Left forelimb (tissue), 1 donor: Measurements from ENCODE around the gene PDHX.
"Not testable (repeated sequence)": the region's sequence is repeated elsewhere in the genome, so short reads cannot be mapped to it uniquely, and the experiment has no call there.

ENCODE experiments used
- DNase-seq: peaks from one replicate; pipeline ENCODE4 v3.0.0-alpha.2; 2018; ENCODE audit warnings: low spot score

PDHX gene

GRCh38 chr11:34911676-34912075 is 4.7 kb upstream of the PDHX start:
- no peak for DNase-seq

DNA sequence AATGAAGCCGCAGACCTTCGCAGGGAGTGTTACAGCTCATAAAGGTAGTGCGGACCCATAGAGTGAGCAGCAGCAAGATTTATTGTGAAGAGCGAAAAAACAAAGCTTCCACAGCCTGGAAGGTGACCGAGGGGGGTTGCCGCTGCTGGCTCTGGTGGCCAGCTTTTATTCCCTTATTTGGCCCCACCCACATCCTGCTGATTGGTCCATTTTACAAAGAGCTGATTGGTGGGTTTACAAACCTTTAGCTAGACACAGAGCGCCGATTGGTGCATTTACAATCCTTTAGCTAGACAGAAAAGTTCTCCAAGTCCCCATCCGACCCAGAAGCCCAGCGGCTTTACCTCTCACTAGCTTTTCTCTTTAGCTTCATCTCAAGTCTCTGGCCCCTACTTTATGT is 2.9 kb upstream of the PDHX start:
- DNase-seq = not testable (repeated sequence)

DNA sequence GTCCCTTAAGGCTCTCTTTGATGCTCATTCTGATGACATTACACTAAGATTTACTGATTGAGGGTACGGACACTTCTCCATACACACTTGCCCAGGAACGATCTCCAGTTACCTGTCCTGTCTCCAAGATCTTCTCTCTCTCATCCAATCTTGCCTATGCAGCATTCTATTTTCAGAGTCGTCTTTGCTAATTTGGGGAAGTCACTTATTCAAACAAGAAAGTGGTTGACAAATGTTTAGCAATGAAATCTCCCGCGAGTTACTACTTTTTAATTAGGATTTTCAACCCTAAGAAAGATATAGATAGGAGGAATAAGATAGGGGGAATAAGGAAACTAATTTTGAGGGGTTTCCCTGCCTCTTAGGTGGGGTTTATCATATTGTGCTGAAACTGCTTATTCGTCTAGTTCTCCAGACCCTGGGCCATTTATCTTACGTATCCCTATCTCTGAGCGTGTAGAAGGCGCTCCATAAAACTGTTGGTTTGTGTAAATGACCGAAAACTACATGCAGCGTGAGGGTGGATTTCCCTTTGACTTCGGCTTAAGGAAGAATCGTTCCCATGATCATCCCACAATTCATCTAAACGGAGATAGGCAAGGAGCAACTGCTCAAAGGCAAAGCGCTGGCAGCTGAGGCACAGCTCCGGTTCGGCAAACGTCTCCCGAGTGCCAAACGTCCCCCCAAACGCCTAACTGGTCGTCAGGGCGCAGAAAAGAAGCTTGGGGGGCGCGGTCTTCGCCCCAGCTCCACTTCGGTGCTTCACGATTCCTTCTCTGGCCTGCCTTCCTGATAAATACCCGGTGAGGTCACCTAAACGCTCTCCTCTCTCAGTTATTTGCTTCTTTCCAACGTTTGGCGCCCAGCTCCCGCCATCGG is 1.0 kb upstream of the PDHX start:
- DNase-seq = no peak

DNA sequence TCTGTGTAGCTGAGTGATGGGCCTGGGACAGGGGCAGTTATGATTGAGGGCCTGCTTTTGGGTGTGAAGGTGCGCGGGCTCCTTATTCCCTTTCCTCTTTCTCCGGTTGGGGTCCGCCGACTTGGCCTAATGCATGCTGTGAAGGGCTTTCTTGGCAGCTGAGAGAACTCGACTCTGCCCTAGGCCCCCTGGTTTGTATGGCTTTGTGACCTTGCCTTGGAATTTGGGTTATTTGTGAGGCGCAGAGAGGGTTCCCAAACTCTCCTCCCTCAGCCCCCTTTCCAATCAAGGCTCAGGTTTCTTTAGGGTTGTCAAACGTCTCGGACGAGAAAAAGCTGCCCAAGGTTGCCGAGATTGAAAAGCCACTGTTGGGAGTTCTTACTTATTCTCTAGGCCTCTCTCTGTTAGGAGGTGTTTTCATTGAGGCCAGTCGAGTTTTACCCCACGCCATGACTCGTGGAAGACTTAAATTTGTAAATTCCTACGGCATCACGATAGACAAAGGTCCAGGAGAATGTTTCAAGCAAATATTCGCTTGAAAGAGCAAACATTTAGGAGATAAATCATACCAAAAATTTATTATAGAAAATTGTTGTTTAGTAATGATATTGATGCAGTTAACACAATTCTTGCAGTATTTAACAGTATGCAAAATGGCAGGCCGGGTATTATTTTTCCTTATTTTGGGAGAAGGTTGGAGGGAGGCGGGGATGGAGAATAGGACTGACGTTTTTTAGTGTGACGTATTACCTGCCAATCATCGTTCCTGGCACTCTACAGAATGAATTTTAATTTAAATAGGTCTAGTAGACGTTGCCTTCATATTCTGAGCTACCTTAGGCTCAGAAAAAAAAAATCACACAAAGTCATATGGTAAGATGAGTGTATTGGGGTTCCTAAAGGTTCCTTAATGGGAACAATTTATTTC is 689 bp downstream of the PDHX start:
- DNase-seq = no peak

DNA sequence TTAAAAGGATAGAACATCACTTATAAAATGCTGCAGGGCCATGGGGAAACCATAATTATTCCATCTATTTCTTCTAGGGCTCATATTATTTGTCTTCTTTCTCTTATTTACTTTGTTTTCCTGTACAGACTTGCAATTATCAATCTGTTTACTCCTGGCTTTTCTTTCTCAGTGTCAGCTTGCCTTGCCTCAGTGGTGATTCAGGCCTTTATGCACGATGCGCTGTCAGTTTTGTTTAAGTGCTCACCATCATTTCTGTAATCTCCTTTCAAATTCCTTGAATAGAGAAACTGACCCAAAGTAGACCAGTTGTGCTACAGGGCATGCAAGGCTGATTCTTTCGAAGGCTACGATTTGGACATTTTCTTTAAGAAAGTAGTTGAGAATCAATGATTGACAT is 4.7 kb downstream of the PDHX start:
- no peak for DNase-seq

- no peak for DNase-seq
Observed at GRCh38 chr11:34924714-34925113, 8.3 kb downstream of the PDHX start.

DNA sequence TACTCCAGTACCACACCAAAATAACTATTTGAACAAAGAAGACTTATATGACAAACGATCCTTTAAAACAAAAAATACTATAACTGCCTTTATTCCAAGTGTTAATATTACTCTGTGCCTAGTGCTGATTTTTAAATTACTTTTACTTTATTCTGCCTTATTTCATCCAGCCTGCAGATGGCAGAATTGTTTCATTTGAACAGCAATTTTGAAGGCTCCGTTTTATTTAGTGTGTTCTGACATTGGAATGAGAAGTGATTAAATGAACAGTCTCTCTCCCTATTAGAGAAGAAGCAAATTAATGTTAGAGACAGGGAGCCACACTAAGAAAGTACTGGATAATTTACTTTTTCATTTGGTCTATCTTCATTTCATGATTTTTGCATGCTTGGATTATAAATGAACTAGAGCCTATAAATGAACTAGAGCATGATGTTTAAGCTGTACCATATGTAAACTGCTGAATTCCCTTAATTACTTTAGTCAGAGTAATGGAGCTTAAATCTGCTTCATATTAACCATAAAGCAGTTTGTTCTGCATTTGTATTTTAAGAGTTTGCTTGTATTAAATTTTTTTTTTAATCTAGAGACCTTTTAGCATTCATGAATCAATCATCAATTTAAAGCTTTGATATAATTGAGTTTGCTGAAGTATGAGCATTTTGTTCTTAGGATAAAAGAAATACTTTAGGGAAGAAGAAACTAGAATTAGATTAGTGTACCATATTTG is 9.8 kb downstream of the PDHX start:
- DNase-seq = no peak

- DNase-seq = no peak
Observed at GRCh38 chr11:34926831-34927132, 10.4 kb downstream of the PDHX start.

DNA sequence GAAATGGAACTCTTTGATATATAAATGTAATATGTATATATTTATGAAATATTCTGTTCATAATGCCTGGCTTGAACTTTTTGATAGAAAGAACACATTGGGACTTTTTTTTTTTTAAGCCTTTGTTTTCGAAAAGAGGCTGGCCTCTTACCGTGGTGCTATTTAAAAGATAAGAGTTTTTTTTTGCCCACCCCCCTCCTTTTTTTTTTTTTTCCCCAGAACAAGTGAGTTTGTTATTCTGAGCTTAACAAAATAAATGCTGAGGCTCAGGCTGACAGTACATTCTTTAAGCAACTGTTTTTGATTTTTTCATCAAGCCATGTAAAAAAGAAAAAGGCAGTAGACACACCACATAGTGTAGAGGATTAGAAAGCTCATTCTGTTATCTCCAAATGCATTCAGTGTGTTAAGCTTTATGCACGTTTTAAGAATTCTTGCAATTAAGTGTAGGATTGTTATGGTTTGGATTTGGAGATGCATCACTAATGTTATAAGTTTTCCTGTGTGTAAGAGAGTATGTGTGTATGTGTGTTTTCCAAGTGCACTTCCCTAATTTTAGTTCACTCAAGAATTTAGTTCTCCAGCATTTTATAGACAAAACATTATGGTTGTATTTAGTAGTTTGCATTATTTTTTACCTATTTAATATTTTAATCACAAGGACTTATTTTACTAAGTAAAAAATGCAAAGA is 12.0 kb downstream of the PDHX start:
- DNase-seq = no peak

DNA sequence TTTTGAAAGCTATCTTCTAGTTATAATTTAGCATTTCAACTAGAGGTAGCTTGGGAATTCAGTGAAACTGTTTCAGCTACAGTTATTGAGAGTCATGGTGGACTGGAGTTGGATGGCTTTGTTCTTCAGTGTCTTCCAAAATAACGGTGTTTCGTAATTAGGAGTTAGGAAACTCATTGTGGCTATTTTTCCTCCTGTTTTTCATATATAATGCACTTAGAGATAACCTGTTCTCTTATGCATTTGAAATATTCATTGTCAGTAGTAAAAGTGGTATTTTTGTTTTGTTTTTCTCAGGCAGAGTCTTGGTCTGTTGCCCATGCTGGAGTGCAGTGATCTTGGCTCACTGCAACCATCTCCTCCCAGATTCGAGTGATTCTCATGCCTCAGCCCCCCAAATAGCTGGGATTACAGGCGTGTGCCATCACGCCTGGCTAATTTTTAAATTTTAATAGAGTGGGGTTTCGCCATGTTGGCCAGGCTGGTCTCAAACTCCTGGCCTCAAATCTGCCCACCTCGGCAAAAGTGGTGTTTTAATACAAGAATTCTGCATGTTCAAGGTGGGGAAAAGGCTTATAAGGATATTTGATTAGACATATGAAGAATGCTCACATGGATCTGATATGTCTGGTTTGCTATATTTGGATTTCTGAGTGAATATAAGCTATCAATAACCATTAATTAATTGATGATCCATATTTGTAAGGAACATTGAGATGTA is 12.7 kb downstream of the PDHX start:
- no peak for DNase-seq

- DNase-seq = no peak
Observed at GRCh38 chr11:34929794-34930763, 13.7 kb downstream of the PDHX start.

DNA sequence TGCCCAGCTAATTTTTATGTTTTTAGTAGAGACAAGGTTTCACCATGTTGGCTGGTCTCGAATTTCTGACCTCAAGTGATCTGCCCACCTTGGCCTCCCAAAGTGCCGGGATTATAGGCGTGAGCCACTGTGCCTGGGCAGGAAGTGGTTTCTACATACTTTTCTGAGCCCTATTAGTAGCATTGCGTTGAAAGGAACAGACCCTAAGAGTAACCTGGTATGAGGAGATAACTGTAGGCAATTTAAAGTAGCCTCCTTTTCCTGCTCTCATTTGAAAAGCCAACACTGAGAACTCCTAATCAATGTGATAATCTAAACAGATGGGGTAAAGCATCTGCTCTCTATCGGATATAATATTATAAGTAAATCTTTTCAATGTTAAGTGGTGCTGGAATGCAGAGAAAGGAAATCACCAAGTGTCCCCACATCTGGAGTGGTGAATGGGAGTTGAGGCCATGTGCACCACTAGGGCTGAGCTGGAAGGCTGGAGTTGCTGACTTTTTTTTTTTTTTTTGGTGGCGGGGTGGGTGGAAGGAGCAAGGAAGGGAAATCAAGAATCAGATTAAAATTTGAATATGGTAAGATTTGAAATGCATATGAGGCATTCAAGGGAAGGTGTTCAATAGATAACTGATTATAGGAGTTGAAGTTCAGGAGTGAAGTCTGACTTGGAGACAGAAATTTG is 20.7 kb downstream of the PDHX start:
- DNase-seq = no peak

GRCh38 chr11:34938611-34939010 is 22.2 kb downstream of the PDHX start:
- DNase-seq = no peak

- no peak for DNase-seq
Observed at GRCh38 chr11:34940026-34940677, 23.7 kb downstream of the PDHX start.

DNA sequence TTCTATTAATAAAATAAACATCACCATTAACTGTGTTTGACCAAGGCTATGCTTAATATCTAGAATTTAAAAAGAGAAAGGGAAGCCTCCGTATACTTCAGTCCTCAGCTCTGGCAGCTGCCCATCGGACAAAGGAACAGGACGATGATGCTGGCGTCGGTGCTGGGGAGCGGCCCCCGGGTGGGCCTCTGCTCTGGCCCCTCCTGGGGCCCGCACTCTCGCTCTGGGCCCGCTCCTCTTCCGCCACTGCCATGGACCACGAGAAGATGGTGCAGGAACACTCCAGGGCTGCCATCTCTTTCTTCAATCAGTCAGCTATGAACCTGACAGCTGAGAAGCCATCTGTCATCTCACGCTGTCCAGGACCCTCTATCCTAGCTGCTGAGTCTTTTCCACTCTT is 25.3 kb downstream of the PDHX start:
- DNase-seq = no peak

GRCh38 chr11:34944692-34945091 is 28.3 kb downstream of the PDHX start:
- DNase-seq = no peak

GRCh38 chr11:34948696-34949095 is 32.3 kb downstream of the PDHX start:
- DNase-seq = no peak

- no peak for DNase-seq
Observed at GRCh38 chr11:34953955-34954354, 37.5 kb downstream of the PDHX start.

GRCh38 chr11:34957206-34957605 is 40.8 kb downstream of the PDHX start:
- no peak for DNase-seq
